Smooth muscle cell (in vitro differentiated cells): ENCODE measurements around the gene NCS1. TPM values are rescaled to one million over a fixed set of nuclear protein-coding genes. Genes with fewer than 3 reads are reported as not detected.

Experiments used
- DNase-seq: peaks from one replicate; lab custom pipeline; 2025; ENCODE audit not compliant: unreplicated experiment; lab: John Stamatoyannopoulos, UW
- H2AFZ ChIP-seq: fragments of 200-600 bp; sonication (generic); 2 replicates; pipeline ENCODE4 v1.6.0; 2016; ENCODE audit warnings: antibody characterized with exemption, low read depth, mild to moderate bottlenecking
- H3F3A ChIP-seq: fragments of 200-600 bp; sonication (generic); 2 replicates; pipeline ENCODE4 v1.6.0; 2017; ENCODE audit warnings: antibody characterized with exemption, low read depth
- H3K27ac ChIP-seq: fragments of 200-600 bp; sonication (generic); 2 replicates; pipeline ENCODE4 v1.5.1; 2016; ENCODE audit warnings: low read depth, mild to moderate bottlenecking
- H3K27me3 ChIP-seq: fragments of 200-600 bp; sonication (generic); 2 replicates; pipeline ENCODE4 v1.6.1; 2016; ENCODE audit warnings: low read depth, mild to moderate bottlenecking
- H3K36me3 ChIP-seq: fragments of 200-600 bp; sonication (generic); 2 replicates; pipeline ENCODE4 v1.5.1; 2016; ENCODE audit warnings: low read depth
- H3K4me1 ChIP-seq: fragments of 200-600 bp; sonication (generic); 2 replicates; pipeline ENCODE4 v1.5.1; 2016; ENCODE audit warnings: low read depth
- H3K4me2 ChIP-seq: fragments of 200-600 bp; sonication (generic); 2 replicates; pipeline ENCODE4 v1.6.0; 2016; ENCODE audit warnings: mild to moderate bottlenecking
- H3K4me3 ChIP-seq: fragments of 200-600 bp; sonication (generic); 2 replicates; pipeline ENCODE4 v1.5.1; 2016; ENCODE audit warnings: mild to moderate bottlenecking
- H3K79me2 ChIP-seq: fragments of 200-600 bp; sonication (generic); 2 replicates; pipeline ENCODE4 v1.6.0; 2016; ENCODE audit warnings: low read depth, mild to moderate bottlenecking
- H3K9ac ChIP-seq: fragments of 200-600 bp; sonication (generic); 2 replicates; pipeline ENCODE4 v1.6.0; 2016; ENCODE audit warnings: low read depth
- H3K9me3 ChIP-seq: fragments of 200-600 bp; sonication (generic); replicated peaks from 2 replicates; pipeline ENCODE4 v1.5.1; 2016; ENCODE audit warnings: low read depth
- H4K20me1 ChIP-seq: fragments of 200-600 bp; sonication (generic); 2 replicates; pipeline ENCODE4 v1.6.0; 2016; ENCODE audit warnings: low read depth
- WGBS: methylation state at CpG from one replicate; pipeline ENCODE4 v1.1.7; 2016; ENCODE audit warnings: low lambda C conversion rate; 5-methylcytosine and 5-hydroxymethylcytosine counted together
- polyA plus RNA-seq: library from polyadenylated mRNA; unstranded; fragments of >200 nt; fragmentation: Nextera tagmentation; extraction: Ambion mirVana; gene quantifications from 2 replicates; pipeline ENCODE4 v1.2.1, GENCODE V29; 2016
- total RNA-seq: library from RNA; depleted of rRNA; stranded (reverse); fragments of >200 nt; gene quantifications from 2 replicates; pipeline ENCODE4 v1.2.3, GENCODE V29; 2014
- TF ChIP-seq, protein P1 (sequence below): fragments of 200-600 bp; sonication (generic); IDR thresholded peaks from 2 replicates; pipeline ENCODE4 v1.5.1; 2017; ENCODE audit warnings: borderline replicate concordance, mild to moderate bottlenecking, antibody characterized with exemption; ENCODE audit not compliant: insufficient read depth, poor library complexity, severe bottlenecking

The NCS1 gene
- total and polyA plus RNA-seq, 2 experiments from 2014 or later, result 28.0 to 59.3 TPM

DNA sequence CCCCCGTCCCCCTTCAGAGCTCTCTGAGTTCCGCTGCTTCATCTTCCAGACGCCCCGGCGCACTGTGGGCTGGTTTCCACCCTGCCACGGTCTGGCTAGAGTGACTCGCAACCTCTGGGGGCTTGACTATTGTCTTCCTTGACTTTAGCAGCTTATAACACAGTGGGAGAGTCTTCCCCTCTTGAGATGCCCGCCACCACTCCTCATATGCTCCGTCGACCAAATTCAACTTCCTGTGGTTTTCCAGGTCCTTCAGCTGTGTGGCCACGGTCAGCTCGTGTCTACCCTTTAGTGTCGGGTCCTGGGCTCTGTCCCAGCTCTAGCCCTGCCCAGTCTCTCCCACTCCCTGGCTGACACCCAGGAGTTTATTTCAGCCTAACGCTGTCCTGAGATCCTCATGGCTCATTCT lies 28.2 kb upstream of the NCS1 start:
- no peaks in the 10 kb centered on the region for H3K27me3 ChIP-seq
- no peaks in the 10 kb centered on the region for H3K79me2 ChIP-seq
- H3K27ac ChIP-seq, result peak overlapping the region; percentile 53
- peak overlapping the region; percentile 70 for H3K4me2 ChIP-seq
- TF ChIP-seq, protein P1, sequence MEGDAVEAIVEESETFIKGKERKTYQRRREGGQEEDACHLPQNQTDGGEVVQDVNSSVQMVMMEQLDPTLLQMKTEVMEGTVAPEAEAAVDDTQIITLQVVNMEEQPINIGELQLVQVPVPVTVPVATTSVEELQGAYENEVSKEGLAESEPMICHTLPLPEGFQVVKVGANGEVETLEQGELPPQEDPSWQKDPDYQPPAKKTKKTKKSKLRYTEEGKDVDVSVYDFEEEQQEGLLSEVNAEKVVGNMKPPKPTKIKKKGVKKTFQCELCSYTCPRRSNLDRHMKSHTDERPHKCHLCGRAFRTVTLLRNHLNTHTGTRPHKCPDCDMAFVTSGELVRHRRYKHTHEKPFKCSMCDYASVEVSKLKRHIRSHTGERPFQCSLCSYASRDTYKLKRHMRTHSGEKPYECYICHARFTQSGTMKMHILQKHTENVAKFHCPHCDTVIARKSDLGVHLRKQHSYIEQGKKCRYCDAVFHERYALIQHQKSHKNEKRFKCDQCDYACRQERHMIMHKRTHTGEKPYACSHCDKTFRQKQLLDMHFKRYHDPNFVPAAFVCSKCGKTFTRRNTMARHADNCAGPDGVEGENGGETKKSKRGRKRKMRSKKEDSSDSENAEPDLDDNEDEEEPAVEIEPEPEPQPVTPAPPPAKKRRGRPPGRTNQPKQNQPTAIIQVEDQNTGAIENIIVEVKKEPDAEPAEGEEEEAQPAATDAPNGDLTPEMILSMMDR, result no peak
- no peaks in the 10 kb centered on the region for H3K9me3 ChIP-seq
- peaks cover 22% of the 10 kb centered on the region for H3K4me1 ChIP-seq
- H3F3A ChIP-seq, result peaks cover 11% of the 10 kb centered on the region
- H3K36me3 ChIP-seq, result no peaks in the 10 kb centered on the region
- no peak overlapping the region for H3K9ac ChIP-seq
- H3K4me3 ChIP-seq, result no peak overlapping the region
- 32% methylated on average over 14 of the region's 14 CpGs for WGBS
- H2AFZ ChIP-seq, result no peak overlapping the region
- H4K20me1 ChIP-seq, result no peaks in the 10 kb centered on the region
- DNase-seq, result no peak

DNA sequence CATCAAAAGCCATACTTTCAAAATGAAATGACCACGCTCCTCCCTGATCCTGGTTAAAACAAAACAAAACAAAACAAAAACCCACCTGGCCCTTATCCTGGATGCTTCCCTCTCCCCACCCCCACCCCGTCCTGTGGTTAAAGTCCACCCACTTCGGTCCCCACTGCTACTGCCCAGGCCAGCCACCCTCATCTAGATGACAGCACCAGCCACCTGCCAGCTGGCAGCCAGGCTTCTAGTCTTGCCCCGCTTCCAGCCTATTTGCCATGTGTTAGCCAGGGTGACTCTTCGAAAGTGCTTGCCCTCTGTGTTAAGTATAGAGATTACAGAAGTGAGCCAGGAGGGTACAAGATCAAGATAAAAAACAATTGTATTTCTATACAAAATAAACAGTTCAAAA lies 27.5 kb upstream of the NCS1 start:
- Histone ChIP-seq H3K79me2 (no peaks in the 10 kb centered on the region), H3K27me3 (no peaks in the 10 kb centered on the region), H3K27ac (peak overlapping the region; percentile 53), H3F3A (peaks cover 9% of the 10 kb centered on the region), H3K36me3 (no peaks in the 10 kb centered on the region), H3K4me1 (peaks cover 14% of the 10 kb centered on the region), H3K4me3 (no peak overlapping the region), H4K20me1 (no peaks in the 10 kb centered on the region), H2AFZ (no peak overlapping the region), H3K4me2 (no peak overlapping the region), H3K9me3 (no peaks in the 10 kb centered on the region), H3K9ac (no peak overlapping the region)
- no peak for DNase-seq
- TF ChIP-seq, protein P1, result no peak
- 88% methylated on average over 5 of the region's 5 CpGs for WGBS

DNA sequence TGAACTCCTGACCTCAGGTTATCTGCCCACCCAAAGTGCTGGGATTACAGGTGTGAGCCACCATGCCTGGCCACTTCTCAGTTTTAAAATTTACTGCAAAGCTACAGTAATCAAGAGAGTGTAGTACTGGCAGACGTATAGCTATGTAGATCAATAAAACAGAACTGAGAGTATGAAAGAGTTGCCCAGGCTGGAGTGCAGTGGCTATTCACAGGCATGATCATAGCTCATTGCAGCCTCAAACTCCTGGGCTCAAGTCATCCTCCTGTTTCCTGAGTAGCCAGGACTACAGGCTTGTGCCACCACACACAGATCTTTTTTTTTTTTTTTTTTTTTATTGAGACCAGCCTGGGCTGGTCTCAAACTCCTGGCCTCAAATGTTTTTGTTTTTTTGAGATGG lies 26.5 kb upstream of the NCS1 start:
- Histone ChIP-seq H3F3A (no peaks in the 10 kb centered on the region), H2AFZ (no peak overlapping the region), H3K79me2 (no peaks in the 10 kb centered on the region), H3K9me3 (no peaks in the 10 kb centered on the region), H3K27me3 (no peaks in the 10 kb centered on the region), H3K4me3 (no peak overlapping the region), H3K27ac (no peak overlapping the region), H4K20me1 (no peaks in the 10 kb centered on the region), H3K36me3 (no peaks in the 10 kb centered on the region), H3K9ac (no peak overlapping the region), H3K4me2 (no peak overlapping the region), H3K4me1 (peaks cover 5% of the 10 kb centered on the region)
- 92% methylated on average over 1 of the region's 1 CpG for WGBS
- TF ChIP-seq, protein P1, result no peak
- DNase-seq, result no peak

DNA sequence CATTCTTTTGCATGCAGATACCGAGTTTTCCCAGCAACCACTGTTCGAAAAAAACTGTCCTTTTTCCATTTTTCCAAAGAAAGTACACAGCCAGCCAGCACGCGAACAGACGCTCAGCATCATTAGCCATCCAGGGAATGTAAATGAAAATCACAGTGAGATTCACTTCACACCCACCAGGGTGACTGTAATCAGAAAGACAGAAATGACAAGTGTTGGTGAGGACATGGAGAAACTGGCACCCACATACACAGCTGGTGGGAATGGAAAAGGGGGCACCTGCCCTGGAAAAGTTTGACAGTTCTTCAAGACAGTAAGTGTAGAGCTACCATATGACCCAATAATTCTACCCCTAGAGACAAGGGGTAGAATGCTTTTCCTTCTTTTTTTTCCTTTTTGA lies 25.0 kb upstream of the NCS1 start:
- H4K20me1 ChIP-seq, result no peaks in the 10 kb centered on the region
- H3K9me3 ChIP-seq, result no peaks in the 10 kb centered on the region

More for the DNA sequence above, 25.0 kb upstream of the NCS1 start:
- Histone ChIP-seq H3K4me3 (no peak overlapping the region), H3K4me1 (peaks cover 4% of the 10 kb centered on the region), H3K9ac (no peak overlapping the region), H3K4me2 (no peak overlapping the region), H3K27me3 (no peaks in the 10 kb centered on the region), H2AFZ (no peak overlapping the region), H3F3A (no peaks in the 10 kb centered on the region), H3K27ac (no peak overlapping the region), H3K79me2 (no peaks in the 10 kb centered on the region), H3K36me3 (no peaks in the 10 kb centered on the region)
- 86% methylated on average over 5 of the region's 5 CpGs for WGBS
- no peak for DNase-seq
- TF ChIP-seq, protein P1, result no peak
